Sigmoid colon (tissue), 7 donors: ENCODE results near the gene NDUFB11. TPM values are rescaled to one million over a fixed set of nuclear protein-coding genes. Genes with fewer than 3 reads are reported as not detected.

Experiments
- DNase-seq: peaks from one replicate; pipeline ENCODE4 v3.0.0-alpha.2; 2019
- H3K27ac ChIP-seq, 4 donors: fragments of 200-600 bp; sonication (generic); one replicate each; pipeline ENCODE4 v1.5.1; 2016 to 2019; ENCODE audit warnings: mild to moderate bottlenecking in 1 of 4
- H3K27me3 ChIP-seq, 3 donors: fragments of 200-600 bp; sonication (generic); one replicate each; pipeline ENCODE4 v1.5.1; 2019; ENCODE audit warnings: mild to moderate bottlenecking in 1 of 3
- H3K36me3 ChIP-seq, 4 donors: fragments of 200-600 bp; sonication (generic); one replicate each; pipeline ENCODE4 v1.5.1; 2016 to 2019
- H3K4me1 ChIP-seq, 4 donors: fragments of 200-600 bp; sonication (generic); one replicate each; pipeline ENCODE4 v1.5.1; 2017 to 2019
- H3K4me3 ChIP-seq, 4 donors: fragments of 200-600 bp; sonication (generic); one replicate each; pipeline ENCODE4 v1.5.1; 2017 to 2019; ENCODE audit warnings: mild to moderate bottlenecking in 2 of 4, moderate library complexity in 1 of 4
- H3K9me3 ChIP-seq, 4 donors: fragments of 200-600 bp in 3 of 4; sonication (generic) in 3 of 4; one replicate each; pipeline versions ENCODE4 v1.5.1 to v1.6.1; 2013 to 2019
- EP300 ChIP-seq, 4 donors: sonication (generic); formaldehyde crosslinking; IDR thresholded peaks; one replicate each; pipeline ENCODE4 v1.6.1; 2017; ENCODE audit warnings: antibody characterized with exemption in 4 of 4
- POLR2A ChIP-seq, 2 donors: fragments of 450-650 bp; IDR thresholded peaks; one replicate each; pipeline ENCODE4 v1.6.1; 2016; ENCODE audit warnings: antibody characterized with exemption in 2 of 2, mild to moderate bottlenecking in 2 of 2, moderate library complexity in 2 of 2
- POLR2AphosphoS5 ChIP-seq, 4 donors: sonication (generic); formaldehyde crosslinking; IDR thresholded peaks; one replicate each; pipeline ENCODE4 v1.6.1; 2017; ENCODE audit warnings: antibody characterized with exemption in 4 of 4
- WGBS, 2 donors: extraction: QIAGEN DNeasy Blood & Tissue Kit; methylation state at CpG; one replicate each; pipeline ENCODE4 v1.1.7; 2013; 5-methylcytosine and 5-hydroxymethylcytosine counted together
- intact Hi-C: fragments of 100-400 bp; cut with DNase I; formaldehyde crosslinking; loops from one replicate; pipeline ENCODE4 v1.15.1; 2023
- polyA plus RNA-seq, 3 donors: library from polyadenylated mRNA; stranded (reverse); fragments of 200-250 nt; gene quantifications; one replicate each; pipeline ENCODE4 v1.2.3, GENCODE V29; 2013
- total RNA-seq, 4 donors: library from RNA; depleted of rRNA; stranded (reverse); fragments of >200 nt; gene quantifications; one replicate each; pipeline ENCODE4 v1.1.0, GENCODE V29; 2016
- TF ChIP-seq, protein P1 (sequence below), 4 experiments: fragments of 450-650 bp in 3 of 4; fragments of 200-600 bp in 1 of 4; IDR thresholded peaks; one replicate each; pipeline ENCODE4 v1.5.1; 2016 to 2019; ENCODE audit warnings: antibody characterized with exemption in 4 of 4, mild to moderate bottlenecking in 3 of 4, moderate library complexity in 2 of 4
- donor health status: healthy with polysubstance abuse.
- donor health status: Bipolar disorder and iron deficiency.
- donor health status: healthy.

NDUFB11 gene
- total and polyA plus RNA-seq, 7 donors: 64.3 to 124 (median 91.8) TPM

DNA sequence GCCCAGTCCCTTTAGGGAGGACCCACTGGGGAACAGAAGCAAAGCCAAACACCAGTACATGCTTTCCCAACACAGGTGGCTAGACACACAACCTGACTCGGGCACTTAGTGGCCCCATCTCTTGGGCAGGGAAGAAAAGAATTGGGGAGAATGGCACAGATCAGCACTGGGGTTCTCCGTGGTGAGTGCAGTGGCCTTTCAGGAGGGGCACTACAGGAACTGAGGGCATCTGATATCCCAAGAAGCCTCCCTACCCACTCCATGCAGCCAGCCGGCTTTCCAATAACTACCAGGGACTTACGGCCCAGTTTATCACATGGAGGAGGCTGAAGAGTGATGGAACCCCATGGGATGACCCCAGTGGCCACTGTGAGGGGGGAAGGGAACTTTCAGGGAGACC is 43.3 kb downstream of the NDUFB11 start:
- peaks cover 0 to 4% (median 0%) of the 10 kb centered on the region in 4 donors for H3K36me3 ChIP-seq
- intact Hi-C loops: no loop called here
- H3K27ac ChIP-seq: no peak overlapping the region
- no peak for DNase-seq
- WGBS, 2 donors: 90 to 92% methylated on average over 4 of the region's 4 CpGs
- TF ChIP-seq, protein P1, sequence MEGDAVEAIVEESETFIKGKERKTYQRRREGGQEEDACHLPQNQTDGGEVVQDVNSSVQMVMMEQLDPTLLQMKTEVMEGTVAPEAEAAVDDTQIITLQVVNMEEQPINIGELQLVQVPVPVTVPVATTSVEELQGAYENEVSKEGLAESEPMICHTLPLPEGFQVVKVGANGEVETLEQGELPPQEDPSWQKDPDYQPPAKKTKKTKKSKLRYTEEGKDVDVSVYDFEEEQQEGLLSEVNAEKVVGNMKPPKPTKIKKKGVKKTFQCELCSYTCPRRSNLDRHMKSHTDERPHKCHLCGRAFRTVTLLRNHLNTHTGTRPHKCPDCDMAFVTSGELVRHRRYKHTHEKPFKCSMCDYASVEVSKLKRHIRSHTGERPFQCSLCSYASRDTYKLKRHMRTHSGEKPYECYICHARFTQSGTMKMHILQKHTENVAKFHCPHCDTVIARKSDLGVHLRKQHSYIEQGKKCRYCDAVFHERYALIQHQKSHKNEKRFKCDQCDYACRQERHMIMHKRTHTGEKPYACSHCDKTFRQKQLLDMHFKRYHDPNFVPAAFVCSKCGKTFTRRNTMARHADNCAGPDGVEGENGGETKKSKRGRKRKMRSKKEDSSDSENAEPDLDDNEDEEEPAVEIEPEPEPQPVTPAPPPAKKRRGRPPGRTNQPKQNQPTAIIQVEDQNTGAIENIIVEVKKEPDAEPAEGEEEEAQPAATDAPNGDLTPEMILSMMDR (IDR thresholded peaks at IDR 0.05): no peak
- no peak for TF ChIP-seq POLR2A (IDR thresholded peaks at IDR 0.05)
- TF ChIP-seq EP300 (IDR thresholded peaks at IDR 0.05): no peak
- TF ChIP-seq POLR2AphosphoS5 (IDR thresholded peaks at IDR 0.05): no peak
- H3K4me1 ChIP-seq: no peaks in the 10 kb centered on the region
- H3K4me3 ChIP-seq: no peak overlapping the region
- peaks cover 0 to 5% (median 0%) of the 10 kb centered on the region in 3 donors for H3K27me3 ChIP-seq
- no peaks in the 10 kb centered on the region for H3K9me3 ChIP-seq

DNA sequence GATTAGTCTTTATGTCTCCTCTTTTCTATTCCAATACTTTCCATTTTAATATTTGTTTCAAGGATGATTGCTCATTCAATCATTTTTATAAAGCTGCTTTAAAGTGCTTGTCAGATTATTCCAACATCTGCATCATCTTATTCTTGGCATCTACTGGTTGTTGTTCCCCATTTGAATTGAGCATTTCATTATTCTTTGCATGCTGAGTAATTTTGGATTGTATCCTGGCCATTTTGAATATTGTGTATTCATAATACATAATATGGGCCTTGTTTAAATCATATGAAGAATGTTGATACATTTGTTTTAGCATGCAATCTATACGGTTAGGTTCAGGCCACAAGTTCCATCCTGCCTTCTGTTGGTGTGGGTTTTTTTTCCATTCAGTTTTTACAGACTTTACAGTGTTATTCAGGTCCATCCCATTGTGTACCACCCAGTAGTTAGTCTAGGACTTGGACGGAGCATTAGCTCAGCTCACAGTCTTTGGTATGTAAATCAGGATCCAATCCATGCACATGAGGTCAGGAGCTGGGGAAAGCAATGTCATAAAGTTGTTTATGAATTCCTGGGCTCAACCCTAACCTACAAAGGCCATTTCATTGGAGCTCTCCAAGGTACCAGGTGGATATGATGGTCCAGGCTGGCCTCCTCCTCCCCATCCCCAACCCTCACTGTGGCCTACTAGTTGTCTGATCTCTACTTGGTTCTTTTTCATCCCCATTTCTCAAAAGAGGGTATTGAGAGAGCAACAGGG is 46.0 kb downstream of the NDUFB11 start:
- Histone ChIP-seq H3K36me3 (peaks cover 0 to 4% (median 0%) of the 10 kb centered on the region in 4 donors), H3K27me3 (peaks cover 0 to 5% (median 0%) of the 10 kb centered on the region in 3 donors), H3K27ac (no peak overlapping the region), H3K9me3 (no peaks in the 10 kb centered on the region), H3K4me3 (no peak overlapping the region), H3K4me1 (no peaks in the 10 kb centered on the region)
- intact Hi-C loops: loop anchor here (10.0 kb wide), 1 partner anchor 194 kb away; no protein-coding TSS in a partner anchor
- WGBS, 2 donors: 88 to 89% methylated on average over 2 of the region's 2 CpGs
- TF ChIP-seq, protein P1 (IDR thresholded peaks at IDR 0.05): no peak
- no peak for TF ChIP-seq POLR2AphosphoS5 (IDR thresholded peaks at IDR 0.05)
- no peak for TF ChIP-seq POLR2A (IDR thresholded peaks at IDR 0.05)
- no peak for TF ChIP-seq EP300 (IDR thresholded peaks at IDR 0.05)
- DNase-seq: no peak

DNA sequence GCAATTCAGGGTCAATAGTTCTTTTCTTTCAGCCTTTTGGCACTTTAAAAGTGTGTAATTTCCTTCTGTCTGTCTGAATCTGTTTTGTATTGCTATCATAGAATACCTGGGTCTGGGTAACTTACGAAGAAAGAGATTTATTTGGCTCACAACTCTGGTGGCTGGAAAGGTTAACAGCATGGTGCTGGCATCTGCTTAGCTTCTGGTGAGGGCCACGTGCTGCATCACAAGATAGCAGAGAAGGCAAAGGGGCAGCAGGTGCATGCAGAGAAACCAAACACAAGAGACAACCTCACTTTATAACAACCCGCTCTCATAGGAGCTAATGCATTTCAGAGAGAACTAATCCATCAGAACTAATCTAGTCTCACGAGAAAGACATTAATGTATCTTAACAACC is 47.5 kb downstream of the NDUFB11 start:
- peaks cover 0 to 2% (median 0%) of the 10 kb centered on the region in 3 donors for H3K27me3 ChIP-seq
- no peaks in the 10 kb centered on the region for H3K9me3 ChIP-seq
- 86 to 90% methylated on average over 4 of the region's 4 CpGs for WGBS, 2 donors
- H3K36me3 ChIP-seq: peaks cover 0 to 4% (median 0%) of the 10 kb centered on the region in 4 donors
- no peaks in the 10 kb centered on the region for H3K4me1 ChIP-seq
- TF ChIP-seq, protein P1 (IDR thresholded peaks at IDR 0.05): no peak
- H3K4me3 ChIP-seq: no peak overlapping the region
- intact Hi-C loops: loop anchor here (10.0 kb wide), 1 partner anchor 192 kb away; no protein-coding TSS in a partner anchor
- DNase-seq: no peak
- no peak overlapping the region for H3K27ac ChIP-seq

DNA sequence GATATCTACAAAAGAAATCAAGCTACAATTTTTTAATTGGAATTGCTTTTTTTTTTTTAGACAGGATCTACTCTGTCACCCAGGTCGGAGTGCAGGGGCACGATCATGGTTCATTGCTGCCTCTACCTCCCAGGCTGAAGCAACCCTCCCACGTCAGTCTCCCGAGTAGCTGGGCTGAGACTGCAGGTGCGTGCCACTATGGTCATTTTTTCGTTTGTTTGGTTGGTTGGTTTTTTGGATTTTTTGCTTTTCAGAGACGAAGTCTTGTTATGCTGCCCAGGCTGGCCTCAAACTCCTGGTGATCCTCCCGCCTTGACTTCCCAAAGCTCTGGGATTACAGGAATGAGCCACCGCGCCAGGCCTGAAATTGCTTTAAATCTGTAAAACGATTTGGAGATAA is 50.6 kb downstream of the NDUFB11 start:
- no peaks in the 10 kb centered on the region for H3K9me3 ChIP-seq
- no peak overlapping the region for H3K27ac ChIP-seq
- WGBS, 2 donors: 86 to 92% methylated on average over 11 of the region's 11 CpGs
- H3K36me3 ChIP-seq: no peaks in the 10 kb centered on the region
- intact Hi-C loops: loop anchor here (10.0 kb wide), 1 partner anchor 189 kb away; no protein-coding TSS in a partner anchor
- H3K4me3 ChIP-seq: no peak overlapping the region
- TF ChIP-seq EP300 (IDR thresholded peaks at IDR 0.05): no peak
- no peak for TF ChIP-seq POLR2AphosphoS5 (IDR thresholded peaks at IDR 0.05)
- no peak for TF ChIP-seq POLR2A (IDR thresholded peaks at IDR 0.05)
- TF ChIP-seq, protein P1 (IDR thresholded peaks at IDR 0.05): no peak
- H3K27me3 ChIP-seq: no peaks in the 10 kb centered on the region
- no peak for DNase-seq
- H3K4me1 ChIP-seq: no peaks in the 10 kb centered on the region
